Dendritic cell treated with granulocyte-macrophage colony-stimulating factor and Interleukin-4, amounts not matched to agents 40 ng/mL and 50 ng/mL, for 4 days (primary cell): ENCODE measurements around the gene NCF4.
A peak's percentile ranks its signal among the peaks of the same experiment; 100 is the strongest.

Source experiments
- H3K27ac Mint-ChIP-seq: one replicate; pipeline ENCODE4 v1.8.0; 2022; ENCODE audit warnings: mild to moderate bottlenecking, mixed read lengths
- H3K27me3 Mint-ChIP-seq: one replicate; pipeline ENCODE4 v1.8.0; 2022; ENCODE audit warnings: mild to moderate bottlenecking, mixed read lengths
- H3K36me3 Mint-ChIP-seq: one replicate; pipeline ENCODE4 v1.8.0; 2022; ENCODE audit warnings: low read depth, mixed read lengths
- H3K4me1 Mint-ChIP-seq: one replicate; pipeline ENCODE4 v1.8.0; 2022; ENCODE audit warnings: low read depth, mixed read lengths
- H3K4me3 Mint-ChIP-seq: one replicate; pipeline ENCODE4 v1.8.0; 2022; ENCODE audit warnings: mild to moderate bottlenecking, moderate library complexity, mixed read lengths
- H3K9me3 Mint-ChIP-seq: one replicate; pipeline ENCODE4 v1.8.0; 2022; ENCODE audit warnings: mixed read lengths
- intact Hi-C: fragments of 100-400 bp; cut with micrococcal nuclease; formaldehyde crosslinking; loops from one replicate; pipeline ENCODE4 v1.15.0; 2022

The NCF4 gene

DNA sequence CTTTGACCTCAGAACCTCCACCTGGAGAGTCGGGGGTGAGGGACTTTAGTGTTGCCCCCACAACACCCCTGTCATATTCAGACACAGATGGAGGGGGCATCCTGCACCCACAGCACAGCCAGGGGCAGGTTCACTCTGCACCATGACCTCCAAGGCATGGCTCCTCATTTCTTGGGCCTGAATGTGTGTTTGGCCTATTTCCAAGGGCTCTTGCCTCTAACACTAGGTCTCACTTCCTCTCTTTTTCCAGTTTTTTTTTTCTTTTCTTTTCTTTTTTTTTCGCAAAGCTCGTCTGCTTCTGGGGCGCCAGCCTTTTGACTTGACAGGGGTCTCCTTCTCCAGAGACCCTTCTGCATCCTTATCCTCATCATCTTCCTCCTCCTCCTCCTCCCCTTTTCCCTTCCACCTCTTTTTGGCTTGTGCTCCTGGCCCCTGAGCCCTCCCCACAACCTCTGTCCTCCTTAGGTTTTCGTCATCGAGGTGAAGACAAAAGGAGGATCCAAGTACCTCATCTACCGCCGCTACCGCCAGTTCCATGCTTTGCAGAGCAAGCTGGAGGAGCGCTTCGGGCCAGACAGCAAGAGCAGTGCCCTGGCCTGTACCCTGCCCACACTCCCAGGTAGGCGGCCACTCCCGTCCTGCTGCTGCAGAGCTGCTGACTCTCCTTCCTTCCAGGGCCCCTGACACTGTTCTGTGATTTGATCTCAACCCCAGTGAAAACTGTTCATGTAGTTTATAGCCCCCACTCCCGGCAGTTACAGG, 3.8 kb downstream of the NCF4 start:
- H3K4me1 Mint-ChIP-seq = peaks cover 84% of the 10 kb centered on the region
- no peaks in the 10 kb centered on the region for H3K9me3 Mint-ChIP-seq
- H3K4me3 Mint-ChIP-seq = peak overlapping the region; percentile 27
- no peaks in the 10 kb centered on the region for H3K27me3 Mint-ChIP-seq
- peak overlapping the region; percentile 49 for H3K27ac Mint-ChIP-seq
- H3K36me3 Mint-ChIP-seq = peaks cover 67% of the 10 kb centered on the region
- intact Hi-C loops = loop anchor here (5.0 kb wide), 1 partner anchor 103 kb away; no protein-coding TSS in a partner anchor

- peak overlapping the region; percentile 49 for H3K27ac Mint-ChIP-seq
- H3K27me3 Mint-ChIP-seq = no peaks in the 10 kb centered on the region
Observed at GRCh38 chr22:36865346-36865745, 4.5 kb downstream of the NCF4 start.

GRCh38 chr22:36867695-36868094, 6.9 kb downstream of the NCF4 start:
- Mint-ChIP-seq H3K4me3 (no peak overlapping the region), H3K9me3 (no peaks in the 10 kb centered on the region), H3K27me3 (no peaks in the 10 kb centered on the region), H3K4me1 (peaks cover 79% of the 10 kb centered on the region), H3K27ac (no peak overlapping the region), H3K36me3 (peaks cover 98% of the 10 kb centered on the region)
- intact Hi-C loops = no loop called here

More at GRCh38 chr22:36865346-36865745, 4.5 kb downstream of the NCF4 start:
- intact Hi-C loops = no loop called here
- Mint-ChIP-seq H3K4me3 (no peak overlapping the region), H3K4me1 (peaks cover 80% of the 10 kb centered on the region), H3K36me3 (peaks cover 74% of the 10 kb centered on the region), H3K9me3 (no peaks in the 10 kb centered on the region)

DNA sequence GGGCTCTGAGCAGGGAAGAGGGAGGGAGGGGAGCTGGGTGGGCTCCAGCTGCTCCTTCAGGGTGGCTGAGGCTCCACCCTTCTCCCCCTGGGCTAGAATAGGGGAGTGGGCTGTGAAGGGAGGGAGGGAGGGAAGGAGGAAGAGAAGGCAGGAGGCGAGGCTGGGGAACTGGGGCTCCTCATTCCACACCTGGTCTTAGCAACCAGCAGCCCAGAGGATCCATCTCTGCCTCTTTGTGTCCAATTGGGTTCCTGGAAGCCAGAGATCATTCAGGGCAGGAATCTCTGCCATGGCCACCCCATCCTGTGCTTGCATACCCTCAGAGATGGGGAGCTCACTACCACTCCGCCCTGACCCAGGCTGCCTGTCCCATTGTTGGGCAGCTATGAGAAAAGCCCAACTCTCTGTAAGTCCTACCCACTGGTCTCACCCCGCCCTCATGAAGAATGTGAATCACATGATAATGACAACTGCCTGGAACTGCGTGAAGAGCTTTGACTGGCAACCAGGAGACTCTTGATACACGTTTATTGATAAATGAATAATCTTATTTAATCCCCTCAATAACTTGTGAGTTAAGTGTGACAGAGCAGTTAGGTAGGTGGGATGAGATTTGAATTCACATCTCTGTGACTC, 7.9 kb downstream of the NCF4 start:
- H3K4me3 Mint-ChIP-seq = no peak overlapping the region
- no peaks in the 10 kb centered on the region for H3K9me3 Mint-ChIP-seq
- H3K27ac Mint-ChIP-seq = peak overlapping the region; percentile 17
- intact Hi-C loops = no loop called here
- no peaks in the 10 kb centered on the region for H3K27me3 Mint-ChIP-seq
- peaks cover 79% of the 10 kb centered on the region for H3K4me1 Mint-ChIP-seq
- peaks cover 100% of the 10 kb centered on the region for H3K36me3 Mint-ChIP-seq

DNA sequence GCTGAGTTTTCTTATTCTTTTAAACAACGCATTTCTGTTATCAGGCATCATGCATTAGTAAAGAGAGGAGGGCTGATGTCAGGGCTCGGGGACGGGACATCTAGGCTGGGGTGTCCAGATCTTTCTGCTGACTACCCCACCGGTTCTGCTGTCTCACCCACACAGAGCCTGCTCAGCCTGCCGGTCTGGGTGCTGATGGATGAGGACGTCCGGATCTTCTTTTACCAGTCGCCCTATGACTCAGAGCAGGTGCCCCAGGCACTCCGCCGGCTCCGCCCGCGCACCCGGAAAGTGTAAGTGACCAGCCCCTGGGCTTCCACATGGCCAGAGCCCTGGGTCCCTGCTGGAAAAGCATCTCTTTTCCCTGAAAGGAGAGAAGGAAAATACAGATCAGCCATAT, 9.4 kb downstream of the NCF4 start:
- Mint-ChIP-seq H3K4me3 (no peak overlapping the region), H3K9me3 (no peaks in the 10 kb centered on the region), H3K4me1 (peaks cover 75% of the 10 kb centered on the region), H3K27ac (peak overlapping the region; percentile 14), H3K27me3 (no peaks in the 10 kb centered on the region), H3K36me3 (peaks cover 100% of the 10 kb centered on the region)
- intact Hi-C loops = no loop called here

- Mint-ChIP-seq H3K27ac (peak overlapping the region; percentile 14), H3K27me3 (no peaks in the 10 kb centered on the region), H3K9me3 (no peaks in the 10 kb centered on the region), H3K4me1 (peaks cover 75% of the 10 kb centered on the region), H3K36me3 (peaks cover 100% of the 10 kb centered on the region), H3K4me3 (no peak overlapping the region)
- intact Hi-C loops = no loop called here
Observed at GRCh38 chr22:36871669-36872081, 10.9 kb downstream of the NCF4 start.

DNA sequence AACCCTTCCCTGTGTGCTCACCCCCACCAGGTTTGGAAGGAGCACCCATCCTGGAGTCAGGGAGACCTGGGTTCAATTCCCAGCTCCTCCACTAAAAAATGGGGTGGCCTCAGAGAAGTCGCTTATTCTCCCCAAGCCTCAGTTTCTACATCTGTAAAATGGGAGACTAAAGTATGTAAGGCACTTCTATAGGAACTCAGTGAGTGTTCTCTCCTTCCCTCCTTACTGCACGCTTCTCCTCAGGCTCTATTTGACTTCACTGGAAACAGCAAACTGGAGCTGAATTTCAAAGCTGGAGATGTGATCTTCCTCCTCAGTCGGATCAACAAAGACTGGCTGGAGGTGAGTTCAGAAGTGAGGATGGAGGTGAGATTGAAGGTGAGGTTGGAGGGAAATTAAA, 11.3 kb downstream of the NCF4 start:
- no peaks in the 10 kb centered on the region for H3K27me3 Mint-ChIP-seq
- H3K9me3 Mint-ChIP-seq = no peaks in the 10 kb centered on the region
- H3K27ac Mint-ChIP-seq = peak overlapping the region; percentile 83
- peaks cover 75% of the 10 kb centered on the region for H3K4me1 Mint-ChIP-seq
- H3K36me3 Mint-ChIP-seq = peaks cover 100% of the 10 kb centered on the region
- peak overlapping the region; percentile 30 for H3K4me3 Mint-ChIP-seq
- intact Hi-C loops = no loop called here

DNA sequence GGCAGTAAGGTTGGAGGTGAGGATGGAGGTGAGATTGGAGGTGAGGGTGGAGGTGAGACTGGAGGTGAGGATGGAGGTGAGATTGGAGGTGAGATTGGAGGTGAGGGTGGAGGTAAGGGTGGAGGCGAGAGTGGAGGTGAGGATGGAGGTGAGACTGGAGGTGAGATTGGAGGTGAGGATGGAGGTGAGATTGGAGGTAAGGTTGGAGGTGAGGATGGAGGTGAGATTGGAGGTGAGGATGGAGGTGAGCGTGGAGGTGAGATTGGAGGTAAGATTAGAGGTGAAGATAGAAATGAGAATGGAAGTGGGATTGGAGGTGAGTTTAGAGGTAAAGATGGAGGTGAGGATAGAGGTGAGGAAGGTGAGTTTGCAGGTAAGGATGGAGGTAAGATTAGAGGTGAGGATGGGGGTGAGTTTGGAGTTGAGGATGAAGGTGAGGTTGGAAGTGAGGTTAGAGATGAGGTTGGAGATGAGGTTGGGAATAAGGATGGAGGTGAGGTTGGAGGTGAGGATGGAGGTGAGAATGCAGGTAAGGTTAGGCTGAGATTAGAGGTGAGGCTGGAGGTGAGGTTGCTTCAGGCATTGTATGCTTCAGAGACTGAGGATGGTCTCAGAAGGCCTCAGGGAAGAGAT, 12.2 kb downstream of the NCF4 start:
- Mint-ChIP-seq H3K4me3 (peak overlapping the region; percentile 35), H3K9me3 (no peaks in the 10 kb centered on the region), H3K27ac (peak overlapping the region; percentile 83), H3K27me3 (no peaks in the 10 kb centered on the region), H3K4me1 (peaks cover 74% of the 10 kb centered on the region), H3K36me3 (peaks cover 100% of the 10 kb centered on the region)
- intact Hi-C loops = no loop called here

GRCh38 chr22:36873614-36874308, 13.0 kb downstream of the NCF4 start:
- Mint-ChIP-seq H3K4me1 (peaks cover 66% of the 10 kb centered on the region), H3K27ac (peak overlapping the region; percentile 83), H3K4me3 (no peak overlapping the region), H3K36me3 (peaks cover 100% of the 10 kb centered on the region), H3K9me3 (no peaks in the 10 kb centered on the region), H3K27me3 (no peaks in the 10 kb centered on the region)
- intact Hi-C loops = no loop called here

DNA sequence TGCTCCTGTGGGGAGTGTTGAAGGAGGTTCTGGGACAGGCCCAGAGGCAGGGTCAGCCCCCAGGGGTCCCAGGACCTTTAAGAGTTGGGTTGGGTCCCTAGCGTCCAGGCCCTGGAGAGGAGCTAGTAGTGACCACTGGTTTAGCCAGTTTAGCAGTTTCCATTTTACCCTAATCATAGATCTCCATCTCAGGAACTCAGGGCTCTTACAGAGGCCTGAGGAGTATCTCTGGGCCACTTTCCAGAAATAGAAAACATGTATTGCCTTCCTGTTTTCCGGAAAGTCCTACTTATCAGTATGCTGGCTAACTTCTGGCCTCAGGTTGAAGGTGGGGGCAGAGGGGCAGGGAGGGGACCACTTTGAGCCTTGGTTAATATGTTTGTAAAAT, 13.5 kb downstream of the NCF4 start:
- Mint-ChIP-seq H3K4me3 (no peak overlapping the region), H3K27ac (peak overlapping the region; percentile 83), H3K4me1 (peaks cover 64% of the 10 kb centered on the region), H3K27me3 (no peaks in the 10 kb centered on the region), H3K9me3 (no peaks in the 10 kb centered on the region), H3K36me3 (peaks cover 100% of the 10 kb centered on the region)
- intact Hi-C loops = no loop called here

GRCh38 chr22:36874736-36875135, 13.9 kb downstream of the NCF4 start:
- H3K4me1 Mint-ChIP-seq = peaks cover 64% of the 10 kb centered on the region
- peaks cover under 1% of the 10 kb centered on the region for H3K9me3 Mint-ChIP-seq
- peaks cover 97% of the 10 kb centered on the region for H3K36me3 Mint-ChIP-seq
- no peaks in the 10 kb centered on the region for H3K27me3 Mint-ChIP-seq
- no peak overlapping the region for H3K4me3 Mint-ChIP-seq
- H3K27ac Mint-ChIP-seq = peak overlapping the region; percentile 83
- intact Hi-C loops = no loop called here

DNA sequence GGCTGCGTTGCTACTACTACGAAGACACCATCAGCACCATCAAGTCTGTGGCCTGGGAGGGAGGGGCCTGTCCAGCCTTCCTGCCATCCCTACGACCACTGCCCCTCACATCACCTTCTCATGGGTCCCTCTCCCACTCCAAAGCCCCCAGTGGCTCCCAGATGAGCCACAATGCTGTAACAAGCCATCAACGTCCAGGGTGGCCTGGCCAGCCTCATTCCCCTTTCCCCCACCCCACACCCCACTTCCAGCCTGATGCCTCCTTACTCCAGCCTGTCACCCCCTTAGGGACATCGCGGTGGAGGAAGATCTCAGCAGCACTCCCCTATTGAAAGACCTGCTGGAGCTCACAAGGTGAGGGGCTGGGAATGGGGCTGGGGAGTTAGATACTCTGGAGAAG, 14.9 kb downstream of the NCF4 start:
- no peak overlapping the region for H3K27ac Mint-ChIP-seq
- intact Hi-C loops = no loop called here
- no peak overlapping the region for H3K4me3 Mint-ChIP-seq
- H3K4me1 Mint-ChIP-seq = peaks cover 61% of the 10 kb centered on the region
- no peaks in the 10 kb centered on the region for H3K27me3 Mint-ChIP-seq
- H3K36me3 Mint-ChIP-seq = peaks cover 97% of the 10 kb centered on the region
- H3K9me3 Mint-ChIP-seq = peaks cover 11% of the 10 kb centered on the region

- Mint-ChIP-seq H3K27me3 (no peaks in the 10 kb centered on the region), H3K9me3 (peaks cover 34% of the 10 kb centered on the region), H3K27ac (no peak overlapping the region), H3K36me3 (peaks cover 81% of the 10 kb centered on the region), H3K4me1 (peaks cover 42% of the 10 kb centered on the region), H3K4me3 (no peak overlapping the region)
- intact Hi-C loops = no loop called here
Observed at GRCh38 chr22:36879775-36880174, 19.0 kb downstream of the NCF4 start.
